NCI-H345 treated with DMSO at 0.1 percent for 48 hours (cell line): ENCODE measurements around the gene LRP10.
A peak's percentile ranks its signal among the peaks of the same experiment; 100 is the strongest.
"Not testable (repeated sequence)": the region's sequence is repeated elsewhere in the genome, so short reads cannot be mapped to it uniquely, and the experiment has no call there.

Experiments
- DNase-seq: peaks from one replicate; lab custom pipeline; 2025; ENCODE audit not compliant: unreplicated experiment; lab: John Stamatoyannopoulos, UW

LRP10 gene

GRCh38 chr14:22860377-22860776 lies 11.2 kb upstream of the LRP10 start:
- DNase-seq, result not testable (repeated sequence)

DNA sequence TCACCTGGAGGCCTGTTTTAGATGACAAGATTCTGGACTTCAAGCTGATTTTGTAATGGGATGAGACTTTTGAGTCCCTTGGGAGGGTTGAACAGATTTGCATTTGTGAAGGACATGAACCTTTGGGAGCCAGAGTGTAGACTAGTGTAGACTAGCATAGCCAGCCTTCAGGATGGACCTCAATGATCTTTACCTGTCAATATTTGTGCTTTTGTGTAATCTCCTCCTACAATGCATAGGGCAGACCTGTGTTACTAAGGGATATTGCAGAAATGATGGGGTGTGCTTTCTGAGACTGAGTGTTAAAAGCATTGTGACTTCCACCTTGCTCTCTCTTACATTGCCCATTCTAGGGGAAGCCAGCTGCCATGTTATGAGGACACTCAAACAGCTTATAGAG lies 9.9 kb upstream of the LRP10 start:
- DNase-seq, result no peak

GRCh38 chr14:22864979-22865378 lies 6.6 kb upstream of the LRP10 start:
- DNase-seq, result no peak

- DNase-seq, result no peak
Observed at GRCh38 chr14:22865424-22866405, 5.8 kb upstream of the LRP10 start.

- no peak for DNase-seq
Observed at GRCh38 chr14:22866874-22867273, 4.7 kb upstream of the LRP10 start.

GRCh38 chr14:22870811-22871223 lies 723 bp upstream of the LRP10 start:
- DNase-seq, result no peak

DNA sequence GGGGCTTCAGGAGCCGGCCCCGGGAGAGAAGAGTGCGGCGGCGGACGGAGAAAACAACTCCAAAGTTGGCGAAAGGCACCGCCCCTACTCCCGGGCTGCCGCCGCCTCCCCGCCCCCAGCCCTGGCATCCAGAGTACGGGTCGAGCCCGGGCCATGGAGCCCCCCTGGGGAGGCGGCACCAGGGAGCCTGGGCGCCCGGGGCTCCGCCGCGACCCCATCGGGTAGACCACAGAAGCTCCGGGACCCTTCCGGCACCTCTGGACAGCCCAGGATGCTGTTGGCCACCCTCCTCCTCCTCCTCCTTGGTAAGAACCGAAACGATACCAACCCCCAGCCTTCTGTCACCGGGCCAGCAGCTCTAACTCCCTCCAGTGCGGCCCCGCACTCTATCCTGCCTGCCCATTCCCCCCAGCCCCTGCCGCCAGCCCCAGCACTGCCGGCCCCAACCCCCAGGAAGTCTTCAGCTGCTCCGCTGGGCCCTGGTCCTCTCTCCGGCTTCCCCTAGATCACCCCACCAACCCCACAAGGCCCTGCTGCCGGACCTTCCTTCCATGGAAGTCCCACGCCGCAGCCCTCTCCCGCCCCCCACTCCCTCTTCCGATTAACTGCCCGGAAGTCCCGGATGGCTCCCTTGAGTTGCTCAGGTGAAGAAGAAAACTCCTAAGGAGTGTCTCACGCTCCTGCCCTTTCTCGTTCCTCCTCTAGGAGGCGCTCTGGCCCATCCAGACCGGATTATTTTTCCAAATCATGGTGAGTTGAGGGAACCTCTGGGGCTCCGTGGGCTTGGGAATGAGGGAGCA lies 693 bp downstream of the LRP10 start:
- DNase-seq, result peak; percentile 43

GRCh38 chr14:22872833-22873520 lies 1.4 kb downstream of the LRP10 start:
- DNase-seq, result no peak

DNA sequence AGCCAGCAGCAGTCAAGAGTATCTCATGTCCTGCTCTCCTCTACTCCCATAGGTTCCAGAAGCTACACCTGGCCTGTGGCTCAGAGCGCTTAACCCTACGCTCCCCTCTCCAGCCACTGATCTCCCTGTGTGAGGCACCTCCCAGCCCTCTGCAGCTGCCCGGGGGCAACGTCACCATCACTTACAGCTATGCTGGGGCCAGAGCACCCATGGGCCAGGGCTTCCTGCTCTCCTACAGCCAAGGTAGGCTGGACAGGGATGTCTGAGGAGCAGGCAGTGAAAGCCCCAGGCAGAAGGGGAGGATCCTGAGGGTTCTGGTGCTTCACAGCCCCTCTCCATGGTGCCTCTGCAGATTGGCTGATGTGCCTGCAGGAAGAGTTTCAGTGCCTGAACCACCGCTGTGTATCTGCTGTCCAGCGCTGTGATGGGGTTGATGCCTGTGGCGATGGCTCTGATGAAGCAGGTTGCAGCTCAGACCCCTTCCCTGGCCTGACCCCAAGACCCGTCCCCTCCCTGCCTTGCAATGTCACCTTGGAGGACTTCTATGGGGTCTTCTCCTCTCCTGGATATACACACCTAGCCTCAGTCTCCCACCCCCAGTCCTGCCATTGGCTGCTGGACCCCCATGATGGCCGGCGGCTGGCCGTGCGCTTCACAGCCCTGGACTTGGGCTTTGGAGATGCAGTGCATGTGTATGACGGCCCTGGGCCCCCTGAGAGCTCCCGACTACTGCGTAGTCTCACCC lies 3.6 kb downstream of the LRP10 start:
- DNase-seq, result no peak

DNA sequence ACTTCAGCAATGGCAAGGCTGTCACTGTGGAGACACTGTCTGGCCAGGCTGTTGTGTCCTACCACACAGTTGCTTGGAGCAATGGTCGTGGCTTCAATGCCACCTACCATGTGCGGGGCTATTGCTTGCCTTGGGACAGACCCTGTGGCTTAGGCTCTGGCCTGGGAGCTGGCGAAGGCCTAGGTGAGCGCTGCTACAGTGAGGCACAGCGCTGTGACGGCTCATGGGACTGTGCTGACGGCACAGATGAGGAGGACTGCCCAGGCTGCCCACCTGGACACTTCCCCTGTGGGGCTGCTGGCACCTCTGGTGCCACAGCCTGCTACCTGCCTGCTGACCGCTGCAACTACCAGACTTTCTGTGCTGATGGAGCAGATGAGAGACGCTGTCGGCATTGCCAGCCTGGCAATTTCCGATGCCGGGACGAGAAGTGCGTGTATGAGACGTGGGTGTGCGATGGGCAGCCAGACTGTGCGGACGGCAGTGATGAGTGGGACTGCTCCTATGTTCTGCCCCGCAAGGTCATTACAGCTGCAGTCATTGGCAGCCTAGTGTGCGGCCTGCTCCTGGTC lies 4.3 kb downstream of the LRP10 start:
- no peak for DNase-seq

- no peak for DNase-seq
Observed at GRCh38 chr14:22877000-22877501, 5.5 kb downstream of the LRP10 start.

- DNase-seq, result no peak
Observed at GRCh38 chr14:22878271-22879246, 7.0 kb downstream of the LRP10 start.

GRCh38 chr14:22882064-22882463 lies 10.5 kb downstream of the LRP10 start:
- no peak for DNase-seq

DNA sequence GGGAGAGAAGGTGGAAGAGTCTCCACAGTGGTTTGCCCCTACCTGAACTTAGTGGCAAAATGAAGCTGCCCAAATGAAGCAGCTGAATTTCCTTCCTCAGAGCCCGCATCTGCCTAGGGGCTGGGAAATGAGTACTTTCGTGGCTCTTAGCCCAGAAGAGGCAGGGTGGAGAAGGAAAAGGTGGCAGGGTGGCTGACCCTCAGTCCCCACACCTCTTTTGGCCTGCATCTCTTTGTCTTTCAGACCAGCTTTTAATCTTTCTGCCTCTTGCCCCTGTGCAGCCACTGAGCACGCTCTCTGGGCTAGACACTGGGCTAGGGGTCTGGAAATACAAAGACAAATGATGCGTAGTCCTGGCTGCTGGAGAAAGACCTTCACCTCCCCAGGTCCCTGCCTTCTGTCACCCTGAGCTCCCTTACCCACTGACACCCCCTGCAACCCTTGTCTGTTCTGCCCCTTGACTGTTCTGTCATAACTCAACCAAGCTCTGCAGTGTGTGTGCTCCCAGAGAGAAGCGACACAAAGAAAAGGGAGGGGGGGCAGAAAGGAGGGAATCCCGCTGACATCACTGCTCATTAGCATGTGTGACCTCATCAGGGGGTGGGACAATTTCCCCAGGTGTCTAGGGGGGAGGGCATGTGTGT lies 11.1 kb downstream of the LRP10 start:
- peak; percentile 58 for DNase-seq

- DNase-seq, result peak; percentile 85
Observed at GRCh38 chr14:22883173-22883976, 11.8 kb downstream of the LRP10 start, which contains the start of gene REM2. Gene REM2, plus strand, starts transcription at chr14:22883222. Its CDS starts 66 bp downstream, at chr14:22883288.

DNA sequence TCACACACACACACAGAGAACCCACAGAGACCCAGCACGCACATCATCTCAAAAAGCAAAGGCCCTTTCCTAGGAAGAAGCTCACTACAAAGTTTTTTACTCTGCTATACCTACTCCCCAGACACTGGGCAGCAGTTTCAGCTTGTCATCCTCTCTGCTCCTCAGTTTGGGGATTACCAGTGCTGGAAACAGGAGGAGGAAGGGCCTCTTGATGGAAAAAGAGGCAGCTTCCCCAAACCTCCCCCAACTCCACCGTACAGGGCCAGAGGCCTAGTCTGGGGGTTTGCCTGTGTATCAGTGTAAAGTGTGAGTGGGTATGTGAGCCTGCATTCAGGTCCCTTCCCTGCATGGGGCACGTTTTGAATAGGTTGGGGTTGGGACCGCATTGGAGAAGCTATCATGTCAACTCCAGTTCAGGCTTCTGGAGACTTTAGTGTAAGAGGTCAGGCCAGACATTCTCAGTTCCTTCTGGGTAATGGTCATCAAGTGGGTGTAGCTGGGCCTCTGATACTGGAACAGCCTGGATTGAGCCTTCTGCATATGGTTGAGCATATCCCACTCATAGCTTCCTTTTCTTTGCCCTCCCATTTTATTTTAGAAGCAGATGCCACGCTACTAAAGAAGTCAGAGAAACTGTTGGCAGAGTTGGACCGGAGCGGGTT lies 12.7 kb downstream of the LRP10 start:
- no peak for DNase-seq
